Adrenal gland (tissue), 19 donors: Measurements from ENCODE around the gene TBXAS1. TPM values are rescaled to one million over a fixed set of nuclear protein-coding genes. Genes with fewer than 3 reads are reported as not detected.
A peak's percentile ranks its signal among the peaks of the same experiment; 100 is the strongest.

Experiments
- DNase-seq, 7 donors: peaks; one replicate each; pipeline ENCODE4 v3.0.0-alpha.2; 2019 to 2020
- H3K27ac ChIP-seq, 5 donors: fragments of 200-600 bp; sonication (generic) in 4 of 5; 1 replicate in 3 of 5; 2 replicates in 2 of 5; pipeline versions ENCODE4 v1.5.1 to v1.8.0; 2016 to 2020; ENCODE audit warnings: mild to moderate bottlenecking in 1 of 5
- H3K27me3 ChIP-seq: fragments of 200-600 bp; 2 replicates; pipeline ENCODE4 v1.8.0; 2021
- H3K36me3 ChIP-seq, 2 donors: fragments of 200-600 bp; replicated peaks in 1 of 2; 1 replicate in 1 of 2; 2 replicates in 1 of 2; pipeline versions ENCODE4 v1.5.1 to v1.8.0; 2018 to 2022
- H3K4me1 ChIP-seq, 2 donors: fragments of 200-600 bp; replicated peaks in 1 of 2; 1 replicate in 1 of 2; 2 replicates in 1 of 2; pipeline versions ENCODE4 v1.5.1 to v1.8.0; 2018 to 2021
- H3K4me3 ChIP-seq, 4 donors: fragments of 200-600 bp; sonication (generic) in 3 of 4; one replicate each; pipeline ENCODE4 v1.5.1; 2016 to 2018
- H3K9me3 ChIP-seq, 3 donors: fragments of 200-600 bp; sonication (generic) in 1 of 3; replicated peaks in 1 of 3; 1 replicate in 2 of 3; 2 replicates in 1 of 3; pipeline versions ENCODE4 v1.5.1 to v1.8.0; 2016 to 2021
- CTCF ChIP-seq, 6 experiments: fragments of 450-650 bp in 4 of 6; fragments of 200-600 bp in 2 of 6; sonication (generic) in 1 of 6; IDR thresholded peaks; 1 replicate in 5 of 6; 2 replicates in 1 of 6; pipeline versions ENCODE4 v1.5.1 to v1.8.0; 2016 to 2021; ENCODE audit warnings: antibody characterized with exemption in 6 of 6, mild to moderate bottlenecking in 2 of 6, moderate library complexity in 1 of 6
- POLR2A ChIP-seq, 2 donors: fragments of 450-650 bp; IDR thresholded peaks; one replicate each; pipeline ENCODE4 v1.6.1; 2017; ENCODE audit warnings: antibody characterized with exemption in 2 of 2, mild to moderate bottlenecking in 2 of 2, moderate library complexity in 1 of 2
- WGBS, 4 donors: extraction: QIAGEN DNeasy Blood & Tissue Kit in 2 of 4; methylation state at CpG; one replicate each; pipeline versions ENCODE4 v1.1.5 to v1.1.7; 2013 to 2017; 5-methylcytosine and 5-hydroxymethylcytosine counted together
- intact Hi-C, 2 donors: fragments of 100-400 bp; cut with DNase I; formaldehyde crosslinking; loops; one replicate each; pipeline versions ENCODE4 v1.14.1 to v1.15.0; 2022 to 2023
- long read RNA-seq, 10 donors: library from polyadenylated mRNA in 3 of 10; unstranded in 2 of 10; stranded (forward) in 1 of 10; transcript quantifications; one replicate each; pipeline ENCODE4 v2.0.0 and lab custom pipeline, GENCODE V29; 2021 to 2026
- polyA plus RNA-seq, 3 donors: library from polyadenylated mRNA; stranded (reverse); fragments of 200-250 nt in 2 of 3; fragments of 350-450 nt in 1 of 3; fragmentation: Illumina TruSeq in 1 of 3; extraction: RNeasy Lipid Tissue Mini Kit (QIAGEN cat#74804) in 1 of 3; gene quantifications; one replicate each; pipeline ENCODE4 v1.2.3, GENCODE V29; 2013 to 2014
- total RNA-seq, 9 donors: library from RNA; depleted of rRNA in 4 of 9; stranded (reverse); fragments of >200 nt in 4 of 9; fragments of 120-200 nt in 1 of 9; fragmentation: NEBNext Ultra II Directional in 1 of 9; extraction: Animal tissue kit (Norgen Biotek cat#: 25700) in 1 of 9; gene quantifications; one replicate each; pipeline versions ENCODE4 v1.1.0 to v1.2.4, GENCODE V29; 2013 to 2023
- donor health status: healthy with polysubstance abuse.
- donor health status: Bipolar disorder and iron deficiency.
- donor health status: DM: yes; HTN: yes; CAD: no.
- donor health status: DM: no; HTN: no; CAD: no.
- donor health status: DM: no; HTN: no; CAD: no.
- donor health status: DM: yes; HTN: yes; CAD: no.

TBXAS1 gene
- total RNA-seq (10 to 100 TPM; 11.3 to 87.0 (median 32.0) TPM), polyA plus RNA-seq (10 to 100 TPM in 2 of 3 donors, 1 to 10 TPM in 1; 9.0 to 12.8 (median 10.5) TPM)
- long read RNA-seq, donor 1, result 0 reads
- long read RNA-seq, donor 2, partial matches to known transcripts, result 0 of 1 reads
- long read RNA-seq, donor 2, other reads (novel, unspliced or antisense), result 0 of 1 reads
- long read RNA-seq, donor 3, partial matches to known transcripts, result 0 of 1 reads
- long read RNA-seq, donor 3, other reads (novel, unspliced or antisense), result 0 of 1 reads
- long read RNA-seq, donor 4, transcript TBXAS1-208 (13 exons, 1,963 nt), result major isoform, 8 of 20 reads
- long read RNA-seq, donor 4, partial matches to known transcripts, result 6 of 20 reads
- long read RNA-seq, donor 4, other reads (novel, unspliced or antisense), result 5 of 20 reads
- long read RNA-seq, donor 5, transcript TBXAS1-202 (12 exons, 1,792 nt), result minor isoform, 5 of 44 reads
- long read RNA-seq, donor 5, transcript TBXAS1-208 (13 exons, 1,963 nt), result major isoform, 31 of 44 reads
- long read RNA-seq, donor 5, partial matches to known transcripts, result 3 of 44 reads
- long read RNA-seq, donor 5, other reads (novel, unspliced or antisense), result 4 of 44 reads
- long read RNA-seq, donor 6, transcript TBXAS1-208 (13 exons, 1,963 nt), result major isoform, 6 of 9 reads
- long read RNA-seq, donor 6, partial matches to known transcripts, result 3 of 9 reads
- long read RNA-seq, donor 6, other reads (novel, unspliced or antisense), result 0 of 9 reads
- long read RNA-seq, donor 7, result 0 reads
- long read RNA-seq, donor 8, partial matches to known transcripts, result 0 of 2 reads
- long read RNA-seq, donor 8, other reads (novel, unspliced or antisense), result 0 of 2 reads
- long read RNA-seq, donor 9, partial matches to known transcripts, result 0 of 1 reads
- long read RNA-seq, donor 9, other reads (novel, unspliced or antisense), result 0 of 1 reads
- long read RNA-seq, donor 10, result 0 reads

DNA sequence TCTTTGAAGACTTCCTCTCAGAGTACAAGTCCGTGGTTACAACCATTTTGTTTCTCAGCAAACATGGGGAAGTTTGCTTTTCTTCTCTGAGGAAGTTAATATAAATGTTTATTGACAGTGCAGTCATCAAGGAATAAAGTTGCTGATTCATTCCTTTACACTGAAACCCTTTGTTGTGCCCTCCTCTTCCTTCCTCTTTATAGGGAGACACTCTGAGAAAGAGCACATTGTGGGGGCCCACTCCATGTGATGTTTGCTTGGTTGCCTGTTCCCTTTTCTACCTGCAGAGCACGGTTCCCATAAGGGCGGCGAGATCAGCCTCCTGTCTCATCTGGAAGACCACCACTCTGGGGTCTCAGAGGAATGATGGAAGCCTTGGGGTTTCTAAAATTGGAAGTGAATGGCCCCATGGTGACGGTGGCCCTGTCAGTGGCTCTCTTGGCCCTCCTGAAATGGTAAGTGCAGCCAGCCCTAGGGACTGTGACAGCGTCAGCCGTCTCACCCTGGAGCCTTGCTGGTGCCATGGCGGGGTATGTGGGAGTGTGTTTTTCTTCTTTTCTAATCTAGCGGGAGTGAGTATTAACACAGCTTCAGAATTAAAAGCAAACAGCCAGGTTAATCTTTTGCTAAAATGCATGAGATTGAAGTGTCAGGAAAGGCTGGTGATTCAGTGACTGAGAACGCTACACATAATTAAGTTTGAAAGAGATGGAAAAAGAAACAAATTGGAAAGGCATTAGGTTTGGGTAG lies at the start of gene TBXAS1:
TBXAS1 (plus strand) TSS at position 240 of the 750 bp plus-strand sequence; CDS start at position 367, 127 bp downstream.
- Histone ChIP-seq H3K9me3 (no peaks in the 10 kb centered on the region), H3K27me3 (no peaks in the 10 kb centered on the region), H3K27ac (peak within 1 kb of the TSS in 3 of 5 donors; percentile 30 to 59 (median 47)), H3K36me3 (no peaks in the 10 kb centered on the region), H3K4me3 (peak within 1 kb of the TSS in 2 of 4 donors; percentile 9 to 26), H3K4me1 (no peaks in the 10 kb centered on the region)
- TF ChIP-seq POLR2A (IDR thresholded peaks at IDR 0.05) (no peak), CTCF (IDR thresholded peaks at IDR 0.05) (no peak)
- intact Hi-C loops, result no loop called here
- peak in 4 of 7 donors; percentile 25 to 60 (median 26) for DNase-seq
- 61 to 79% (median 69%) methylated on average over 10 of the region's 10 CpGs for WGBS, 4 donors

DNA sequence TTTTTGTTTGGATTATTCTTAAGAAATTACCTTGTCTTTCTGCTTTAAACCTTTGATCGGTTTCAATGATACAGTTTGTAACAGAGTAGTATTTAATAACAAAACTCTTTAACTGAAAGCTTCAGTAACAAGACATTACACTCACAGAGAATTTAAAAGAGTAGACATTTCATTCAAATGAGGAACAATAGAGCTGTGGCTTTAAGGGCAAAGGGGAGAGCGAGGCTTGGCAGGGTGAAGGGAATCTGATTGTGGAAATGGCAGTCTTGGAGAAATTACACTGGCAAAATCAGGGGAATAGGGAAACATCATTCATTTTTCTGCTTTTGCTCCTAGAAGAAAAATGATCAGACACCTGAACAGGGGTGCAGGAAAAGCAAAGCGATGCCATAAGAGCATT lies 46.1 kb upstream of the TBXAS1 start:
- no peaks in the 10 kb centered on the region for H3K27me3 ChIP-seq
- H3K4me3 ChIP-seq, result no peak overlapping the region
- DNase-seq, result no peak
- peaks cover 0 to 3% of the 10 kb centered on the region in 2 donors for H3K4me1 ChIP-seq
- TF ChIP-seq POLR2A (IDR thresholded peaks at IDR 0.05) (no peak), CTCF (IDR thresholded peaks at IDR 0.05) (no peak)
- no peak overlapping the region for H3K27ac ChIP-seq
- WGBS, 4 donors, result 82 to 95% (median 86%) methylated on average over 3 of the region's 3 CpGs
- H3K36me3 ChIP-seq, result no peaks in the 10 kb centered on the region
- intact Hi-C loops, result no loop called here
- H3K9me3 ChIP-seq, result no peaks in the 10 kb centered on the region

GRCh38 chr7:139783647-139784385 lies 45.2 kb upstream of the TBXAS1 start:
- Histone ChIP-seq H3K4me1 (no peaks in the 10 kb centered on the region), H3K27ac (no peak overlapping the region), H3K36me3 (no peaks in the 10 kb centered on the region), H3K27me3 (no peaks in the 10 kb centered on the region), H3K9me3 (no peaks in the 10 kb centered on the region), H3K4me3 (no peak overlapping the region)
- DNase-seq, result no peak
- 37 to 62% (median 50%) methylated on average over 3 of the region's 3 CpGs for WGBS, 4 donors
- intact Hi-C loops, result no loop called here
- TF ChIP-seq POLR2A (IDR thresholded peaks at IDR 0.05), result no peak
- no peak for TF ChIP-seq CTCF (IDR thresholded peaks at IDR 0.05)
